Lower leg skin (tissue), 3 donors: ENCODE data around the gene CALR3.

Source experiments
- POLR2A ChIP-seq, 2 donors: fragments of 450-650 bp; IDR thresholded peaks; one replicate each; pipeline ENCODE4 v1.6.1; 2016 to 2017; ENCODE audit warnings: antibody characterized with exemption in 2 of 2, mild to moderate bottlenecking in 1 of 2, moderate library complexity in 1 of 2
- TF ChIP-seq, protein P1 (sequence below), 3 donors: fragments of 450-650 bp; IDR thresholded peaks; one replicate each; pipeline ENCODE4 v1.5.1; 2016; ENCODE audit warnings: antibody characterized with exemption in 3 of 3, mild to moderate bottlenecking in 3 of 3, moderate library complexity in 2 of 3

DNA sequence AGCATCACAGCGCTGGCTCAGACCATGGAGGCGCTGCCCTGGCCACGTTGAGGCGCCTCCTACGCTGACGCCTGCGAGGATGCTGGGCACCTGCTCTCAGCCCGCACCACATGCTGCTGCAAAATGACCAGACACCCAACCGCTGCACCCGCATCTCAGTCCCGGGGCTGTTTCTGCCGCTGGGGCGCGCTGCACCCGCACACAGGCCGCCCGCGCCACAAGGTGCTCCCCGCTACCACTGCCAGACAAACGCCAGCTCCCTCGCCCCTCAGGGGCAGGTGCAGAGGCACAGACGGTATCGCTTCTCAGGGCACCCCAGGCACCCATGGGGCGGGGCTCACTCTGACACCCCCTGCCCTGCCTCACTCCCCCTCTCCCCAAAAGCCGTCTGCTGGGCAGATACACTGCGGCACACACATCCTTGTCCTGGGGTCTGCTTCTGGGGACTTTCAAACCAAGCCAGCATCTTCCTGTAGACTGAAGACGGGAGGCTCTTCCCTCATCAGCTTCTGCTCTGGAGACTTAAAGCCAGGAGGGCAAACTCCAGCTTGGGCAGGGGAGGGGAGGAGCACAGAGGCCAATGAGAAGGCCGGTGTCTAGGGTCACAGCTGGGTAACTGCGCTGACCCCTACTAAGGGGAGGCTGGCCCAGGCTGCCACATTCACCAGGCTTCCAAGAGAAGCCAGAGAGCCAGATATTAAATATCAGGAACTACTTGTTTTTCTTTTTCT, 29.9 kb upstream of the CALR3 start:
- TF ChIP-seq, protein P1, sequence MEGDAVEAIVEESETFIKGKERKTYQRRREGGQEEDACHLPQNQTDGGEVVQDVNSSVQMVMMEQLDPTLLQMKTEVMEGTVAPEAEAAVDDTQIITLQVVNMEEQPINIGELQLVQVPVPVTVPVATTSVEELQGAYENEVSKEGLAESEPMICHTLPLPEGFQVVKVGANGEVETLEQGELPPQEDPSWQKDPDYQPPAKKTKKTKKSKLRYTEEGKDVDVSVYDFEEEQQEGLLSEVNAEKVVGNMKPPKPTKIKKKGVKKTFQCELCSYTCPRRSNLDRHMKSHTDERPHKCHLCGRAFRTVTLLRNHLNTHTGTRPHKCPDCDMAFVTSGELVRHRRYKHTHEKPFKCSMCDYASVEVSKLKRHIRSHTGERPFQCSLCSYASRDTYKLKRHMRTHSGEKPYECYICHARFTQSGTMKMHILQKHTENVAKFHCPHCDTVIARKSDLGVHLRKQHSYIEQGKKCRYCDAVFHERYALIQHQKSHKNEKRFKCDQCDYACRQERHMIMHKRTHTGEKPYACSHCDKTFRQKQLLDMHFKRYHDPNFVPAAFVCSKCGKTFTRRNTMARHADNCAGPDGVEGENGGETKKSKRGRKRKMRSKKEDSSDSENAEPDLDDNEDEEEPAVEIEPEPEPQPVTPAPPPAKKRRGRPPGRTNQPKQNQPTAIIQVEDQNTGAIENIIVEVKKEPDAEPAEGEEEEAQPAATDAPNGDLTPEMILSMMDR (IDR thresholded peaks at IDR 0.05) = no peak
- TF ChIP-seq POLR2A (IDR thresholded peaks at IDR 0.05) = no peak
